ENCODE results near the gene MCMBP.
A peak's percentile ranks its signal among the peaks of the same experiment; 100 is the strongest.

The MCMBP gene

DNA sequence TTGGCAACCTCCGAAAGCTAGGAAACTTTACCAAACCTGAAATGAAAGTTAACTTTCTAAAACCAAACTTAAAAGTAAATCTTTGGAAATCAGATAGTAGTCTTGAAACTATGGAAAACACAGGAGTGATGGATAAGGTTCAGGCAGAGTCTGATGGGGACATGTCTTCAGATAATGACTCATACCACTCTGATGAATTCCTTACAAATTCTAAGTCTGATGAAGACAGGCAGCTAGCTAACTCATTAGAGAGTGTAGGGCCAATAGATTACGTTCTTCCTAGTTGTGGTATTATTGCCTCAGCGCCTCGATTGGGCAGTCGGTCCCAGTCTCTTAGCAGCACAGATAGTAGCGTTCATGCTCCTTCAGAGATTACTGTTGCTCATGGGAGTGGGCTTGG is 45.9 kb downstream of the MCMBP start:
- Histone ChIP-seq H3K9ac (ENCODE audit: low read length) (no peak overlapping the region), H3K36me3 (ENCODE audit: control insufficient read depth, insufficient read depth, low read length, severe bottlenecking) (peaks cover 73% of the 10 kb centered on the region), H3K9me3 (ENCODE audit: control insufficient read depth, low read length) (no peaks in the 10 kb centered on the region), H3K4me3 (ENCODE audit: low read length) (no peak overlapping the region), H3K4me1 (ENCODE audit: control insufficient read depth, insufficient read depth, low read length) (no peaks in the 10 kb centered on the region), H3K27me3 (replicated peaks; ENCODE audit: control insufficient read depth, insufficient read depth, low read length) (no peaks in the 10 kb centered on the region)
- peak; percentile 13 for DNase-seq (ENCODE audit: low read depth)

DNA sequence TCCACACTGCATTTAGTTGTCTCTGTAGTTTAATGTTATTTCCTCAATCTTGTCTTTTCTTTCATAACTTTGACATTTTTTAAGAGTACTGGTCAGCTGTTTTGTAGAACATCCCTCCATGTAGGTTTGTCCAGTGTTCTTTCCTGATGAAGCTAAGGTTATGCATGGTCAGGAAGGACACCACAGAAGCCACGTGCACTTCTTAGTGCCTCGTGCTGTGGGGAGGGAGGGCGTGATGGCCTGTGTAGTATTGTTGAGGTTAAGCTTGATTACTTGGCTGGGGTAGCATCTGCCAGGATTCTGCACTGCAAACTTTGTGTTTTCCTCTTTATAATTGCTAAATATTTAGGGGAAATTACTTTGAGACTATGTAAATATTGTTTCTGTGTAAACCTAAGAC is 48.3 kb downstream of the MCMBP start:
- Histone ChIP-seq H3K27me3 (replicated peaks; ENCODE audit: control insufficient read depth, insufficient read depth, low read length) (no peaks in the 10 kb centered on the region), H3K36me3 (ENCODE audit: control insufficient read depth, insufficient read depth, low read length, severe bottlenecking) (peaks cover 49% of the 10 kb centered on the region), H3K9ac (ENCODE audit: low read length) (no peak overlapping the region)

DNA sequence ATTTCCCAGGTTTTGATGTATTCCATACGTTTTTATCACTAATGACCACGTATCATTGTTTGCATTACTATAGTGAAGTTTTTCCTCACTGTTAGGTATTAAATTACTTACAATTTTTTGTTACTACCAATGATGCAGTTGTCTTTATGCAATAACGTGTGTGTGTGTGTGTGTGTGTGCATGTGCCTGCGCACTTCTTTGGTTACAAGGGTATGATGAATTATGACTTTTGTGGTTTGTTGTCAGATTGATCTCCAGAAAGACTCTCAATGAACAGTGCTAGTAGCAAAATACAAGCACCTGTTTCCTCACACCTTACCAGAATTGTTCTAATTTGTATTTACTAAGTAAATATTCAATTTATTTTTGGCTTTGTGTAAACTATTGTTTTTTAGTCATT is 51.5 kb downstream of the MCMBP start:
- Histone ChIP-seq H3K27me3 (replicated peaks; ENCODE audit: control insufficient read depth, insufficient read depth, low read length) (no peaks in the 10 kb centered on the region), H3K9me3 (ENCODE audit: control insufficient read depth, low read length) (no peaks in the 10 kb centered on the region), H3K4me1 (ENCODE audit: control insufficient read depth, insufficient read depth, low read length) (no peaks in the 10 kb centered on the region), H3K4me3 (ENCODE audit: low read length) (no peak overlapping the region), H3K36me3 (ENCODE audit: control insufficient read depth, insufficient read depth, low read length, severe bottlenecking) (peaks cover 23% of the 10 kb centered on the region), H3K9ac (ENCODE audit: low read length) (no peak overlapping the region)
- no peak for DNase-seq (ENCODE audit: low read depth)

More for the DNA sequence above, 48.3 kb downstream of the MCMBP start:
- Histone ChIP-seq H3K9me3 (ENCODE audit: control insufficient read depth, low read length) (no peaks in the 10 kb centered on the region), H3K4me1 (ENCODE audit: control insufficient read depth, insufficient read depth, low read length) (no peaks in the 10 kb centered on the region), H3K4me3 (ENCODE audit: low read length) (no peak overlapping the region)
- DNase-seq (ENCODE audit: low read depth): no peak

DNA sequence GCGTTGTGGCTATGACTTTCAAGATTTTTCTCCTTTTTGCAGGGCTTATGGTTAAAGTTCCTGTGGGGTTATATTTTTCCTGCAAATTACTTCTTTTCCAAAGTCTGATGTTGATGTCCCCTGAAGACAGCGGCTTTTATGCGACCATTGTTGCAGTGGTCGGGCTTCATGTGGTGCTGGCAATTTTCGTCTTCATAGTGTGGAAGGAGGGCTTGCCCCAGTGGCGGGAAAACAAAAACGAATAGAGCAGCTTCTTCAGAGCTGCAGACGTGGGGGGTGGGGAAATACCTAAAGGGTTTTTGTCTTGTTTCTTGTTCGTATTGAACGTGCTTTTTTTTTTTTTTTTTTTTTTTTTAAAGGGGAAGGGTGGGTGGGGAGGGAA is 53.8 kb downstream of the MCMBP start:
- no peak for DNase-seq (ENCODE audit: low read depth)
- no peaks in the 10 kb centered on the region for H3K9me3 ChIP-seq (ENCODE audit: control insufficient read depth, low read length)
- peak overlapping the region; percentile 18 for H3K9ac ChIP-seq (ENCODE audit: low read length)
- H3K4me1 ChIP-seq (ENCODE audit: control insufficient read depth, insufficient read depth, low read length): no peaks in the 10 kb centered on the region
- peaks cover 17% of the 10 kb centered on the region for H3K36me3 ChIP-seq (ENCODE audit: control insufficient read depth, insufficient read depth, low read length, severe bottlenecking)
- peak overlapping the region; percentile 74 for H3K4me3 ChIP-seq (ENCODE audit: low read length)
- no peaks in the 10 kb centered on the region for H3K27me3 ChIP-seq (replicated peaks; ENCODE audit: control insufficient read depth, insufficient read depth, low read length)

DNA sequence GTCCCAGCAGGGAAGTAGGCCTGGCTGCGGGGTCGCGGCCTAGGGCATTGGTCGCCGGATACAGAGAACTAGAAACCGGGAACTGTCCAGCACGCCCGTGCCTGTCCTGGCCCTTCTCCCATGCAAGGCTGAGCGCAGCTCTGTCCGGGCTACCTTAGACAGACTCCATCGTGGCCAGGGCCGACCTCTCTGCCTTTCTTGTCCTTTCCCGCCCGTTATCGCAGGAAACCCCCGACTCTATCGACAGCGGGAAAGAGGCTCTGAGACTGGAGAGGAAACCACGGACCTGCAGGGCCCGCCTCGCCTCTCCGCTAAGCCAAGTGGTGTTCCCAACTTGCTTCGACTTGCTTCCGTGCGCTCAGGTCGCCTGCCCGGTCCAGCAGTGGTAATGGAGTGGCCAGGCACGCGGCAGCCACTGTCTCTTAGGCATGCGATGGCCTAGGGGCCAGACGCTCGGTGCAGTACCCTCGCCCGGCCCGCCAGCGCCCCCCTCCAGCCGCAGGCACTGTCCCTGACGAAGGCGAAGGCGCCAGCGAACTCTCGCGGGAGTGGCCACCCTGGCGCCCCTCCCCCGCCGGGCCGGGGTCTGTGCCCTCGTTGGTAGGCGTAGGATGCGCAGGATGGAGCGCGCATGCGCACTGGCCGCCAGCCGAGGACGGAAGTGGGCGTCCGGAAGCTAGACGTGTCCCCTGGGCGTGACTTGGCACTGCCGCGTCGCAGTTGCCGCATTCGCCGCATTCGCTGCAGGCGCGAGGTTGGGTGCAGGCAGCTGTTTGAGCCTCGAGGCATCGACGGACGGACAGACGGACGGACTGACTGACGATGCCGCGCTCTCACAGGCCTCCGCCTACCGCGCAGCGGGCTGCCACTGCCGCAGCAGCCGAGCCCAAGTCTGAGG is 54.4 kb downstream of the MCMBP start:
- Histone ChIP-seq H3K9ac (ENCODE audit: low read length) (peak overlapping the region; percentile 18), H3K27me3 (replicated peaks; ENCODE audit: control insufficient read depth, insufficient read depth, low read length) (no peaks in the 10 kb centered on the region), H3K4me3 (ENCODE audit: low read length) (peak overlapping the region; percentile 74), H3K4me1 (ENCODE audit: control insufficient read depth, insufficient read depth, low read length) (no peaks in the 10 kb centered on the region), H3K9me3 (ENCODE audit: control insufficient read depth, low read length) (no peaks in the 10 kb centered on the region), H3K36me3 (ENCODE audit: control insufficient read depth, insufficient read depth, low read length, severe bottlenecking) (peaks cover 11% of the 10 kb centered on the region)
- no peak for DNase-seq (ENCODE audit: low read depth)

DNA sequence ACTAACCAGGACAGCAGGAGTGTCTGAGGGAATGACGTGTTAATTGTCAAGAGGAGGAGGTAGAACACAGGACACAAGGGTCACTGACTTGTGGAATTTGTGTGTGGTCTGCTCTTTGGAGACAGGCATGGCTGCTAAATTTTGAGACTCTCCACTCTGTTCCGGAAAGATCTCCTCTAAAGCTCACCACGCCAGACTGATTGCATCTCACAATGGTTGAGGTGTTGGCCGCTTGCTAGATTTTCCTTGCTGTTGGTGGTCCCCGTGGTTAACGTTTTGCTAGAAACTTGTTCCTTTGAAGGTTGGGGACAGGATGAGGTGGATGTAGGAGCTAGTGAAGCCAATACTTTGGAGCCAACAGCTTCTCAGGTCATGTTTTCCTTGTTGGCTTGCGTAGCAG is 57.0 kb downstream of the MCMBP start:
- no peaks in the 10 kb centered on the region for H3K27me3 ChIP-seq (replicated peaks; ENCODE audit: control insufficient read depth, insufficient read depth, low read length)
- no peak for DNase-seq (ENCODE audit: low read depth)
- H3K9ac ChIP-seq (ENCODE audit: low read length): no peak overlapping the region
- peaks cover 9% of the 10 kb centered on the region for H3K36me3 ChIP-seq (ENCODE audit: control insufficient read depth, insufficient read depth, low read length, severe bottlenecking)
- H3K9me3 ChIP-seq (ENCODE audit: control insufficient read depth, low read length): no peaks in the 10 kb centered on the region
- H3K4me3 ChIP-seq (ENCODE audit: low read length): no peak overlapping the region
- H3K4me1 ChIP-seq (ENCODE audit: control insufficient read depth, insufficient read depth, low read length): no peaks in the 10 kb centered on the region

DNA sequence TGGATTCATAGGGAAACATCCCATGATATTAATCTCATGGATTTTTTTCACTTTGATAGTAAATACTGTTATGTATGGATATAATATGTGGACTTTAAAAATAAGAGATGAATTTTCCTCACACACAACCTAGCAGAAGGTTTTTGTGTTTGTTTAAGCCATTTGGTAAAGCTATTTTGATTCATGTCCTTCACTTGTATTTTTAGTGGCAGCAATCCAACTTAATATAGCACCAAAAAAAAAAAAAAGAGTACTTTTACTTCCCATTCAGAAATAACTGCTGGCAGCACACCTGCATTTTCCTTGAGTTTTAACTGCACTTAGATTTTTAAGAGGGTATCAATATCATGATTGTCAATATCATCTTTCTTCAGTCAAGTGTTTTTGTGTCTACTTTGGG is 60.0 kb downstream of the MCMBP start:
- Histone ChIP-seq H3K36me3 (ENCODE audit: control insufficient read depth, insufficient read depth, low read length, severe bottlenecking) (peaks cover 9% of the 10 kb centered on the region), H3K9ac (ENCODE audit: low read length) (no peak overlapping the region), H3K4me1 (ENCODE audit: control insufficient read depth, insufficient read depth, low read length) (no peaks in the 10 kb centered on the region), H3K9me3 (ENCODE audit: control insufficient read depth, low read length) (no peaks in the 10 kb centered on the region), H3K27me3 (replicated peaks; ENCODE audit: control insufficient read depth, insufficient read depth, low read length) (no peaks in the 10 kb centered on the region), H3K4me3 (ENCODE audit: low read length) (no peak overlapping the region)
- DNase-seq (ENCODE audit: low read depth): no peak

DNA sequence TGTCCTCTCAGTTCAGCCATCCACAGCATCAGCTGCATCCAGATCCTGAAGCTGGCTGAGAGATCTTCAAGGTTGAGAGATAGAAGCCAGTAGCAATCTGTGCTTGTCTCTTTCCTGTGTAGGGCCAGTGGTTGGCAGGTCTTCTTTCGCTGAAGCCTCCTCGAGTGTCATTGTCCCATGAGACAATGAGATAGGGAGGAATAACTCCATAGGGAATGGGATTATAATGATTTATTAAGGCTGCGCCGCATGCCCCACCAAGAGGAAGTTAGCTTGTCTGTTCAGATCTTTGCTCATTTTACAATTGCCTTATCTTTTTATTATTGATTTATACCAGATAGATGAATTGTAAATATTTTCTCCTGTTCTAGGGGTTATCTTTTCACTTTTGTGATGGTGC is 61.5 kb downstream of the MCMBP start:
- no peaks in the 10 kb centered on the region for H3K4me1 ChIP-seq (ENCODE audit: control insufficient read depth, insufficient read depth, low read length)
- H3K4me3 ChIP-seq (ENCODE audit: low read length): no peak overlapping the region
- H3K27me3 ChIP-seq (replicated peaks; ENCODE audit: control insufficient read depth, insufficient read depth, low read length): no peaks in the 10 kb centered on the region
- H3K9ac ChIP-seq (ENCODE audit: low read length): no peak overlapping the region
- H3K9me3 ChIP-seq (ENCODE audit: control insufficient read depth, low read length): no peaks in the 10 kb centered on the region
- no peak for DNase-seq (ENCODE audit: low read depth)
- H3K36me3 ChIP-seq (ENCODE audit: control insufficient read depth, insufficient read depth, low read length, severe bottlenecking): peaks cover 9% of the 10 kb centered on the region

DNA sequence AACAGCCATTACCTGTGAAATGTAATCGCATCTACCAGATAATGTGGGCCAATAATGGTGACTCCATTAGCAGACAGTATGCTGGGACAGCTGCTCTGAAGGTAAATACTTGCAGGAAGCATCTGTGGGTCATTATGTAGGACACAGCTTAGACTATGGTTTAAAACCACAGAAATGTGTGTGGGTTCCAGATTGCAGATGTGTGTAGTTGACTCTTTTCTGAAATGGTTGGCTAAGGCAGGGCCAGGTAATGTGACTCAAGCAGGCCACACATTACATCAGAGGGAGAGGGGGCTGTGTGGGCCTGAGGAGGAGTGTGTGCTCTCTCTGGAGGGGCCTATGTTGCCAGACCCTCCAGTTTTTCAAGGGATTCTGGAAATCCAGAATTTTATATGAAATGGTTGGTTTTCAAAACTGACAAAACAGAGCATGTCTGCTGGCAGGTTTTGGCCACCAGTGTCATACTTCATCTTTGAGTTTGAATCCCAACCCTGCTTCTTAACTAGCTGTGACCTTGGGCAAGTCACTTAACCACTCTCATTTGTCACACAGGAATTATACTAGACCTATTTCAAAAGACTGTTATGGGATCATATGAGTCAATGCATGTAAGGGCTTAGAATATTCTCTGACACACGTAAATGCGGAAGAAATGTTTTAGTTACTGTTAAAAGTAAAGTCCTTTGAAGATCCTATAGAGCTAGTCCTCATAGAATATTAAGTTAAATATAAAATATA is 64.5 kb downstream of the MCMBP start:
- no peak overlapping the region for H3K4me3 ChIP-seq (ENCODE audit: low read length)

DNA sequence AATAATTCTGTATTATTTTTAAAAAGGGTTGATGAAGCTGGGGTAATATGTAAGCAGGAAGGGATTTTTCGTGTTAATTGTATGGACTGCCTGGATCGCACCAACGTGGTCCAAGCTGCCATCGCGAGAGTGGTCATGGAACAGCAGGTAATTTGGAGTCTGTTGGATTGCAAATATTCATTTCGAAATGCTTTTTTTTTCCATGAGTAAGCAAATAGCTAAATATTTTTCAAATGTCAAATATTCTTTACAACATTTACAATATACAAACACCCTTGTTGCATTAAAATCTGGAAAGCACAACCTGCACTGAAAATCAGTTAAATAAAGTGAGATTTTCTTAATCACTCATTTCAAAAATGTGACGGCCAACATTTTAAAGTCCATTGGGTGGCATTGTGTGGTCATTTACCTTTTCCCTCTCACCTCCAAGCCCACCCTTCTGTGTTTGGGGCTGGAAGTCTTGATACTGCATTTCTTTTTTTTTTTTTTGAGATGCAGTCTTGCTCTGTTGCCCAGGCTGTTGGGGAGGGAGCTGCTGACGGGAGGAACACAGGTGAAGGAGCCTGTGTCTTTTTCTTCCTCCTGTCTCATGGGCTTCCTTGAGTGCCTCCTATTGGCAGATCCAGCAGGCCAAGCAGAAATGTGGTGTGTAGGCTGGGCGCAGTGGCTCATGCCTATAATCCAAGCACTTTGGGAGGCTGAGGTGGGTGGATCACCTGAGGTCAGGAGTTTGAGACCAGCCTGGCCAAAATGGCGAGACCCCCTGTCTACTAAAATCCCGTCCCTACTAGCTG is 66.1 kb downstream of the MCMBP start:
- no peak overlapping the region for H3K4me3 ChIP-seq (ENCODE audit: low read length)
- no peak overlapping the region for H3K9ac ChIP-seq (ENCODE audit: low read length)
- no peaks in the 10 kb centered on the region for H3K27me3 ChIP-seq (replicated peaks; ENCODE audit: control insufficient read depth, insufficient read depth, low read length)
- no peaks in the 10 kb centered on the region for H3K9me3 ChIP-seq (ENCODE audit: control insufficient read depth, low read length)
- DNase-seq (ENCODE audit: low read depth): peak; percentile 33
- peaks cover 16% of the 10 kb centered on the region for H3K36me3 ChIP-seq (ENCODE audit: control insufficient read depth, insufficient read depth, low read length, severe bottlenecking)
- peaks cover 2% of the 10 kb centered on the region for H3K4me1 ChIP-seq (ENCODE audit: control insufficient read depth, insufficient read depth, low read length)

More for the DNA sequence above, 64.5 kb downstream of the MCMBP start:
- no peaks in the 10 kb centered on the region for H3K27me3 ChIP-seq (replicated peaks; ENCODE audit: control insufficient read depth, insufficient read depth, low read length)
- H3K9ac ChIP-seq (ENCODE audit: low read length): no peak overlapping the region
- DNase-seq (ENCODE audit: low read depth): peak; percentile 55
- peaks cover 20% of the 10 kb centered on the region for H3K36me3 ChIP-seq (ENCODE audit: control insufficient read depth, insufficient read depth, low read length, severe bottlenecking)
- H3K9me3 ChIP-seq (ENCODE audit: control insufficient read depth, low read length): no peaks in the 10 kb centered on the region
- H3K4me1 ChIP-seq (ENCODE audit: control insufficient read depth, insufficient read depth, low read length): no peaks in the 10 kb centered on the region

DNA sequence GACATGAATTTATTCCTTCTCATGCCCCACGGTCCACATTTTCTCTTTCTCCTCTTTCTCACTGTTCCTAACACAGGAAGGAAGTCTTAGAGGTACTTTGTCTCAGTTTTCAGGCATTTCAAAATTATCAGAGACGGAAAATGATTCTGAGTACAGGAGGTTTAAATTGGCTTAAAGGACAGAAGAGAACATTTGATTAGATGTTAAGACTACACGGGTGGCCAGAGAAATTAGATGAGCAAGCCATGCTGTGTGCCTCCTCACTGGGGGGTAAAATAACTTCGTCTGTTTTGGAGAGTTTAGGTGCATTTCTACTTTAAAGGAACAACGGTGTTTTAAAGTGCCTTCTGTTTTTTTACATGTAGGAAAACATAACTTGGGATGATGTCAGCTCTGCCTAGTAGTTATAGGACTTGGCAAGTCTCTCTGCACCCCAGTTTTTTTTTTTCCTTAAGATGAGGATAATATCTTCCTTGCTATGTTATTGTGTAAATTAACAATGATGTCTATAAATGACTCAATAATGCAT is 66.9 kb downstream of the MCMBP start:
- DNase-seq (ENCODE audit: low read depth): peak; percentile 24
- Histone ChIP-seq H3K4me3 (ENCODE audit: low read length) (no peak overlapping the region), H3K36me3 (ENCODE audit: control insufficient read depth, insufficient read depth, low read length, severe bottlenecking) (peaks cover 16% of the 10 kb centered on the region), H3K9me3 (ENCODE audit: control insufficient read depth, low read length) (no peaks in the 10 kb centered on the region), H3K4me1 (ENCODE audit: control insufficient read depth, insufficient read depth, low read length) (peaks cover 2% of the 10 kb centered on the region), H3K27me3 (replicated peaks; ENCODE audit: control insufficient read depth, insufficient read depth, low read length) (no peaks in the 10 kb centered on the region), H3K9ac (ENCODE audit: low read length) (no peak overlapping the region)

Data from adipocyte (in vitro differentiated cells).